OCI-LY7 (cell line): Measurements from ENCODE around the gene FLACC1.

ENCODE experiments used
- CTCF ChIP-seq: fragments of 200-600 bp; sonication (generic); conservative IDR thresholded peaks from 2 replicates; pipeline ENCODE4 v1.5.1; 2014; ENCODE audit warnings: mild to moderate bottlenecking, antibody characterized with exemption, low read length, moderate library complexity, mixed read lengths
- EZH2phosphoT487 ChIP-seq: fragments of 200-600 bp; sonication (generic); IDR thresholded peaks from 2 replicates; pipeline ENCODE4 v1.6.1; 2018; ENCODE audit warnings: low read depth, borderline replicate concordance, mild to moderate bottlenecking, mixed run types, antibody characterized with exemption, low read length, moderate library complexity, mixed read lengths

DNA sequence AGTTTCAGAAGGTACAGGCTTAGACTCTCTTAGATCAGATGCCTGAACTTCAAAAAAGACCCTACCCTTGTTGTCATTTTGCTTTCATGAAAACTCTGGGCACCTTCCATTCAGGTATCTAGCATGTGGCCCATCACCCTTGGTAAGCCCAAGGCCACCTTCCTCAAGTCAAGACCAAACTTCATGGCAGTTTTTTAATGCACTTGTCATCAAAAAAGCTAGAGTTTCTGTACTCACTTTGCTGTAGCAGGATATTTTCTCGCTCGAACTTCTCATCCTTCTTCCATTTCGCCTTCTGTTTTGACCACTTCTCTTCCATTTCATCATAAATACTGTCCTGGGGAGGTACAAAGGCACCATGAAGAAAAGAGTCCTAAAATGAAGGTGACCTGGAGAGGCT is 48.2 kb downstream of the FLACC1 start:
- no peak for TF ChIP-seq CTCF
- no peak for TF ChIP-seq EZH2phosphoT487
